ENCODE measurements around the gene CAP2.

Gene CAP2

GRCh38 chr6:17457956-17458355 is 64.6 kb downstream of the CAP2 start (continued):
- TF ChIP-seq CSRNP3 (CRISPR knock-in tag; IDR thresholded peaks at IDR 0.05), result no peak

DNA sequence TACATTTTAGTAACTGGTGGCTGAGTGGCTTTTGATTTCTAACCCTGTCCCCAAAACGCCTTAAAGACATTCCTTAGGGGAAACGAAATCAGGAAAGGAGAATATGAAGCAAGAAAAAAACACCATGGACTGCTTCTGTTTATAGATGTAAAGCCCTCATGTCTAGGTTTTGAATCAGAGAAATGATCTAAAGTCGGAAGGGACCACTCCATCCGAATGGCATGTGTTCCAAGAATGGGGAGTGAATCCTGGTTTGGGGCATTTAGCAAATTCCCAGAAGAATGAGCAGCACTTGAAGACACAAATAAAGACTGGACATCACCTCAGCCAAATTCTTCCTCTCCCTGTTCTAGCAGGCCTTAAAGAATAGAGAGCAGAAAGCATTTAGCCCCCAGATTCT is 65.6 kb downstream of the CAP2 start:
- ATAC-seq, result no peak
- no peak for TF ChIP-seq ESRRG (CRISPR knock-in tag; IDR thresholded peaks at IDR 0.05)
- TF ChIP-seq, protein P1, sequence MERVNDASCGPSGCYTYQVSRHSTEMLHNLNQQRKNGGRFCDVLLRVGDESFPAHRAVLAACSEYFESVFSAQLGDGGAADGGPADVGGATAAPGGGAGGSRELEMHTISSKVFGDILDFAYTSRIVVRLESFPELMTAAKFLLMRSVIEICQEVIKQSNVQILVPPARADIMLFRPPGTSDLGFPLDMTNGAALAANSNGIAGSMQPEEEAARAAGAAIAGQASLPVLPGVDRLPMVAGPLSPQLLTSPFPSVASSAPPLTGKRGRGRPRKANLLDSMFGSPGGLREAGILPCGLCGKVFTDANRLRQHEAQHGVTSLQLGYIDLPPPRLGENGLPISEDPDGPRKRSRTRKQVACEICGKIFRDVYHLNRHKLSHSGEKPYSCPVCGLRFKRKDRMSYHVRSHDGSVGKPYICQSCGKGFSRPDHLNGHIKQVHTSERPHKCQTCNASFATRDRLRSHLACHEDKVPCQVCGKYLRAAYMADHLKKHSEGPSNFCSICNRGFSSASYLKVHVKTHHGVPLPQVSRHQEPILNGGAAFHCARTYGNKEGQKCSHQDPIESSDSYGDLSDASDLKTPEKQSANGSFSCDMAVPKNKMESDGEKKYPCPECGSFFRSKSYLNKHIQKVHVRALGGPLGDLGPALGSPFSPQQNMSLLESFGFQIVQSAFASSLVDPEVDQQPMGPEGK (CRISPR knock-in tag; IDR thresholded peaks at IDR 0.05; ENCODE audit: borderline replicate concordance), result no peak
- no peak for TF ChIP-seq POU6F1 (CRISPR knock-in tag; IDR thresholded peaks at IDR 0.05; ENCODE audit: borderline replicate concordance, low read depth)
- no peak for TF ChIP-seq TCF4 (CRISPR knock-in tag; IDR thresholded peaks at IDR 0.05; ENCODE audit: borderline replicate concordance)
- TF ChIP-seq CREB5 (CRISPR knock-in tag; IDR thresholded peaks at IDR 0.05; ENCODE audit: low read depth), result no peak
- no peak for TF ChIP-seq ZFP3 (CRISPR knock-in tag; IDR thresholded peaks at IDR 0.05)
- no peak for TF ChIP-seq ZNF8 (CRISPR knock-in tag; IDR thresholded peaks at IDR 0.05)
- TF ChIP-seq, protein P2, sequence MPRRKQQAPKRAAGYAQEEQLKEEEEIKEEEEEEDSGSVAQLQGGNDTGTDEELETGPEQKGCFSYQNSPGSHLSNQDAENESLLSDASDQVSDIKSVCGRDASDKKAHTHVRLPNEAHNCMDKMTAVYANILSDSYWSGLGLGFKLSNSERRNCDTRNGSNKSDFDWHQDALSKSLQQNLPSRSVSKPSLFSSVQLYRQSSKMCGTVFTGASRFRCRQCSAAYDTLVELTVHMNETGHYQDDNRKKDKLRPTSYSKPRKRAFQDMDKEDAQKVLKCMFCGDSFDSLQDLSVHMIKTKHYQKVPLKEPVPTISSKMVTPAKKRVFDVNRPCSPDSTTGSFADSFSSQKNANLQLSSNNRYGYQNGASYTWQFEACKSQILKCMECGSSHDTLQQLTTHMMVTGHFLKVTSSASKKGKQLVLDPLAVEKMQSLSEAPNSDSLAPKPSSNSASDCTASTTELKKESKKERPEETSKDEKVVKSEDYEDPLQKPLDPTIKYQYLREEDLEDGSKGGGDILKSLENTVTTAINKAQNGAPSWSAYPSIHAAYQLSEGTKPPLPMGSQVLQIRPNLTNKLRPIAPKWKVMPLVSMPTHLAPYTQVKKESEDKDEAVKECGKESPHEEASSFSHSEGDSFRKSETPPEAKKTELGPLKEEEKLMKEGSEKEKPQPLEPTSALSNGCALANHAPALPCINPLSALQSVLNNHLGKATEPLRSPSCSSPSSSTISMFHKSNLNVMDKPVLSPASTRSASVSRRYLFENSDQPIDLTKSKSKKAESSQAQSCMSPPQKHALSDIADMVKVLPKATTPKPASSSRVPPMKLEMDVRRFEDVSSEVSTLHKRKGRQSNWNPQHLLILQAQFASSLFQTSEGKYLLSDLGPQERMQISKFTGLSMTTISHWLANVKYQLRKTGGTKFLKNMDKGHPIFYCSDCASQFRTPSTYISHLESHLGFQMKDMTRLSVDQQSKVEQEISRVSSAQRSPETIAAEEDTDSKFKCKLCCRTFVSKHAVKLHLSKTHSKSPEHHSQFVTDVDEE (CRISPR knock-in tag; IDR thresholded peaks at IDR 0.05), result no peak
- no peak for TF ChIP-seq ZNF565 (CRISPR knock-in tag; conservative IDR thresholded peaks at IDR 0.05; ENCODE audit: low read depth)
- no peak for TF ChIP-seq CSRNP3 (CRISPR knock-in tag; IDR thresholded peaks at IDR 0.05)
- TF ChIP-seq BACH2 (CRISPR knock-in tag; IDR thresholded peaks at IDR 0.05; ENCODE audit: borderline replicate concordance), result no peak
- no peak for TF ChIP-seq SNAI2 (CRISPR knock-in tag; IDR thresholded peaks at IDR 0.05)
- no peak for TF ChIP-seq ARNTL (CRISPR knock-in tag; IDR thresholded peaks at IDR 0.05; ENCODE audit: borderline replicate concordance, low read depth)
- TF ChIP-seq ZFP30 (CRISPR knock-in tag; IDR thresholded peaks at IDR 0.05), result no peak
- no peak for TF ChIP-seq RARB (CRISPR knock-in tag; IDR thresholded peaks at IDR 0.05)
- TF ChIP-seq GLIS3 (CRISPR knock-in tag; IDR thresholded peaks at IDR 0.05), result no peak
- no peak for TF ChIP-seq ZC3H10 (CRISPR knock-in tag; IDR thresholded peaks at IDR 0.05)

GRCh38 chr6:17460862-17461261 is 67.5 kb downstream of the CAP2 start:
- TF ChIP-seq OSR1 (CRISPR knock-in tag; IDR thresholded peaks at IDR 0.05) (no peak), SNAI2 (CRISPR knock-in tag; IDR thresholded peaks at IDR 0.05) (no peak), ARNTL (CRISPR knock-in tag; IDR thresholded peaks at IDR 0.05; ENCODE audit: borderline replicate concordance, low read depth) (no peak)

DNA sequence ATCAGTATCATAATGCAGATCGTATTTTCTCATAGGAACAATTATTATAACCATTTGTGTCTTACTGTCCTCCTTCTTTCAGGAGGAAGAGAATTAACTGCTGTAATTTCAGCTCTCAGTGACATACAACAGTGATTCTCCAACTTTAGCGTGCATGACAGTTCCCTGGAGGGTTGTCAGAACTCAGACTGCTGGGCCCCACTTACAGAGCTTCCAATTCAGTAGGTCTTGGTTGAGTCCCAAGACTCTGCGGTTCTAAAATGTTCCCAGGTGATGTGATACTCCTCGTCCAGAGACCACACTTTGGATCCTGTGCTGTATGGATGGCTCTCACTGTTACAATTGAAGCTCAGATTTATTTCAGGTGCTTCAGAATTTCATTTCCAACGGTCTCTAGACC is 72.8 kb downstream of the CAP2 start:
- TF ChIP-seq ZFP3 (CRISPR knock-in tag; IDR thresholded peaks at IDR 0.05) (no peak), TCF4 (CRISPR knock-in tag; IDR thresholded peaks at IDR 0.05; ENCODE audit: borderline replicate concordance) (no peak), CREB5 (CRISPR knock-in tag; IDR thresholded peaks at IDR 0.05; ENCODE audit: low read depth) (no peak), ZFP30 (CRISPR knock-in tag; IDR thresholded peaks at IDR 0.05) (no peak), RARB (CRISPR knock-in tag; IDR thresholded peaks at IDR 0.05) (no peak), ZNF8 (CRISPR knock-in tag; IDR thresholded peaks at IDR 0.05) (no peak), TOX (CRISPR knock-in tag; IDR thresholded peaks at IDR 0.05; ENCODE audit: borderline replicate concordance) (no peak)
- no peak for ATAC-seq

More at GRCh38 chr6:17460862-17461261, 67.5 kb downstream of the CAP2 start:
- ATAC-seq, result no peak
